GM12878 (cell line): ENCODE measurements around the gene EPB42. TPM values are rescaled to one million over a fixed set of nuclear protein-coding genes. Genes with fewer than 3 reads are reported as not detected.

Experiments used
- ATAC-seq: fragments of 200-7000 bp; cut with Tn5 transposase; 3 replicates; pipeline ENCODE4 v1.9.1; 2020; ENCODE audit warnings: mild to moderate bottlenecking, moderate library complexity
- BruUV-seq: library from RNA; stranded (reverse); fragments of 400-500 nt; replicated peaks from 2 replicates; lab custom pipeline; 2021; lab: Mats Ljungman, UMichigan
- CTCF ChIA-PET: fragments of 300-600 bp; sonication (Branson Sonifier 250); formaldehyde crosslinking; extraction: SDS; loops from one replicate; lab custom pipeline; 2021; ENCODE audit warnings: inconsistent platforms; lab: Yijun Ruan, JAX
- POLR2A ChIA-PET: fragments of 350-600 bp; formaldehyde crosslinking; extraction: SDS; loops from one replicate; lab custom pipeline; 2021; ENCODE audit warnings: inconsistent platforms; lab: Charles Lee
- RAD21 ChIA-PET: fragments of 300-600 bp; sonication (Branson Sonifier 250); formaldehyde crosslinking; loops from one replicate; lab custom pipeline; 2023; ENCODE audit warnings: antibody characterized with exemption; ENCODE audit not compliant: unreplicated experiment; lab: Charles Lee
- SMC1A ChIA-PET: fragments of 300-600 bp; sonication (Branson Sonifier 250); formaldehyde crosslinking; loops from one replicate; lab custom pipeline; 2023; ENCODE audit not compliant: unreplicated experiment, uncharacterized antibody; lab: Charles Lee
- DNase-seq: peaks from one replicate; pipeline ENCODE4 v3.0.0-alpha.2; 2011; ENCODE audit warnings: low read depth, low spot score
- FAIRE-seq: peaks from 3 replicates; lab custom pipeline; 2011; peaks lifted over from hg19 to GRCh38; lab: Jason Lieb, UNC
- H2AFZ ChIP-seq: 2 replicates; pipeline ENCODE4 v1.6.0; 2011; ENCODE audit warnings: low read depth, low read length, control low read depth; ENCODE audit not compliant: control insufficient read depth
- H3K27ac ChIP-seq: 2 replicates; pipeline ENCODE4 v1.5.1; 2011; ENCODE audit warnings: control low read depth; ENCODE audit not compliant: control insufficient read depth, insufficient read depth
- H3K27me3 ChIP-seq, 2 experiments: replicated peaks in 1 of 2; 2 replicates each; pipeline versions ENCODE4 v1.6.0 to v1.6.1; 2011; ENCODE audit warnings: low read length in 1 of 2; ENCODE audit not compliant: control insufficient read depth in 2 of 2, insufficient read depth in 2 of 2
- H3K36me3 ChIP-seq, 2 experiments: 2 replicates each; pipeline ENCODE4 v1.5.1; 2011; ENCODE audit warnings: low read length in 1 of 2; ENCODE audit not compliant: control insufficient read depth in 2 of 2, insufficient read depth in 2 of 2
- H3K4me1 ChIP-seq: 2 replicates; pipeline ENCODE4 v1.6.1; 2011; ENCODE audit warnings: mild to moderate bottlenecking, low read length, moderate library complexity, mixed read lengths; ENCODE audit not compliant: control insufficient read depth, insufficient read depth
- H3K4me2 ChIP-seq: 2 replicates; pipeline ENCODE4 v1.6.0; 2011; ENCODE audit warnings: control low read depth; ENCODE audit not compliant: control insufficient read depth, insufficient read depth
- H3K4me3 ChIP-seq: fragments of 200-600 bp; sonication (generic); 2 replicates; pipeline ENCODE4 v1.5.1; 2016
- H3K79me2 ChIP-seq: 2 replicates; pipeline ENCODE4 v1.6.0; 2011; ENCODE audit warnings: low read length; ENCODE audit not compliant: control insufficient read depth, insufficient read depth
- H3K9ac ChIP-seq: 2 replicates; pipeline ENCODE4 v1.8.0; 2011; ENCODE audit warnings: low read length, control low read depth, mixed read lengths; ENCODE audit not compliant: control insufficient read depth, insufficient read depth
- H3K9me3 ChIP-seq: replicated peaks from 3 replicates; pipeline ENCODE4 v1.5.1; 2011; ENCODE audit warnings: mild to moderate bottlenecking, low read length; ENCODE audit not compliant: control insufficient read depth, insufficient read depth
- H4K20me1 ChIP-seq: 2 replicates; pipeline ENCODE4 v1.6.0; 2011; ENCODE audit not compliant: control insufficient read depth, insufficient read depth
- BCL11A ChIP-seq: IDR thresholded peaks from 2 replicates; pipeline ENCODE4 v1.6.1; 2011; ENCODE audit warnings: low read depth, low read length
- BRCA1 ChIP-seq: IDR thresholded peaks from 2 replicates; pipeline ENCODE4 v1.6.1; 2011; ENCODE audit warnings: low read depth, low read length, improper control_type of control experiment
- HDAC6 ChIP-seq: fragments of 200-600 bp; sonication (generic); IDR thresholded peaks from one replicate; pipeline ENCODE4 v1.8.0; 2017; ENCODE audit warnings: antibody characterized with exemption; ENCODE audit not compliant: unreplicated experiment
- JUNB ChIP-seq: IDR thresholded peaks from 2 replicates; pipeline ENCODE4 v1.6.1; 2016; ENCODE audit warnings: antibody characterized with exemption, mild to moderate bottlenecking
- LARP7 ChIP-seq: fragments of 450-650 bp; IDR thresholded peaks from 2 replicates; pipeline ENCODE4 v1.6.1; 2017; ENCODE audit warnings: mild to moderate bottlenecking
- MTA2 ChIP-seq: fragments of 450-650 bp; IDR thresholded peaks from 2 replicates; pipeline ENCODE4 v1.6.1; 2016; ENCODE audit warnings: low read depth, mild to moderate bottlenecking, moderate library complexity
- NR2C1 ChIP-seq: fragments of 450-650 bp; IDR thresholded peaks from 2 replicates; pipeline ENCODE4 v1.6.1; 2017; ENCODE audit warnings: antibody characterized with exemption, mild to moderate bottlenecking, moderate library complexity
- POLR2AphosphoS5 ChIP-seq: IDR thresholded peaks from 2 replicates; pipeline ENCODE4 v1.6.1; 2011; ENCODE audit warnings: mild to moderate bottlenecking, low read length, inconsistent platforms
- RB1 ChIP-seq: fragments of 450-650 bp; formaldehyde crosslinking; IDR thresholded peaks from 2 replicates; pipeline ENCODE4 v1.6.1; 2017; ENCODE audit warnings: mild to moderate bottlenecking, borderline replicate concordance
- RFX5 ChIP-seq: IDR thresholded peaks from 2 replicates; pipeline ENCODE4 v1.6.1; 2011; ENCODE audit warnings: low read depth, low read length, improper control_type of control experiment
- SMAD5 ChIP-seq: IDR thresholded peaks from 2 replicates; pipeline ENCODE4 v1.6.1; 2016; ENCODE audit warnings: antibody characterized with exemption, low read depth
- TCF7 ChIP-seq: IDR thresholded peaks from 2 replicates; pipeline ENCODE4 v1.6.1; 2014; ENCODE audit warnings: antibody characterized with exemption, borderline replicate concordance
- YBX1 ChIP-seq: fragments of 450-650 bp; IDR thresholded peaks from 2 replicates; pipeline ENCODE4 v1.6.1; 2016; ENCODE audit warnings: antibody characterized with exemption
- ZNF24 ChIP-seq: fragments of 450-650 bp; IDR thresholded peaks from 2 replicates; pipeline ENCODE4 v1.6.1; 2017; ENCODE audit warnings: antibody characterized with exemption, mild to moderate bottlenecking
- WGBS: methylation state at CpG from one replicate; pipeline ENCODE4 v1.1.6; 2016; ENCODE audit warnings: low lambda C conversion rate; ENCODE audit not compliant: insufficient replicate concordance, insufficient coverage; ENCODE audit errors: missing lambda C conversion rate; 5-methylcytosine and 5-hydroxymethylcytosine counted together
- in situ Hi-C: fragments of 300-500 bp; cut with MboI; formaldehyde crosslinking; loops from 9 replicates; pipeline ENCODE4 v1.14.3; 2018; ENCODE audit warnings: mixed read lengths
- intact Hi-C: fragments of 100-400 bp; cut with micrococcal nuclease; formaldehyde crosslinking; loops from one replicate; pipeline ENCODE4 v1.14.2; 2022; ENCODE audit not compliant: unreplicated experiment
- polyA plus RNA-seq, 11 experiments: library from polyadenylated mRNA; depleted of rRNA in 4 of 11; unstranded in 6 of 11; stranded (reverse) in 5 of 11; fragments of >200 nt; fragmentation: Nextera tagmentation in 4 of 11; fragmentation: Illumina TruSeq in 1 of 11; extraction: Ambion mirVana in 4 of 11; extraction: Trizol in 1 of 11; gene quantifications; 1 replicate in 1 of 11; 2 replicates in 10 of 11; pipeline versions ENCODE4 v1.2.1 to v1.2.3, GENCODE V29; 2011 to 2016; ENCODE audit warnings: inconsistent platforms in 2 of 11, missing spikeins in 2 of 11, low read depth in 1 of 11
- total RNA-seq, 4 experiments: library from RNA; depleted of rRNA in 3 of 4; stranded (reverse); fragments of >200 nt in 3 of 4; fragmentation: Illumina TruSeq in 1 of 4; extraction: Trizol in 1 of 4; gene quantifications; 2 replicates each; pipeline versions ENCODE4 v1.2.1 to v1.2.3, GENCODE V29; 2013 to 2021
- TF ChIP-seq, protein P1 (sequence below): IDR thresholded peaks from 2 replicates; pipeline ENCODE4 v1.6.1; 2012; ENCODE audit warnings: low read depth, low read length, improper control_type of control experiment
- TF ChIP-seq, protein P2 (sequence below): fragments of 150-350 bp; IDR thresholded peaks from 2 replicates; pipeline ENCODE4 v1.6.1; 2014; ENCODE audit warnings: mild to moderate bottlenecking, low read depth, low read length
- TF ChIP-seq, protein P3 (sequence below): fragments of 450-650 bp; IDR thresholded peaks from 2 replicates; pipeline ENCODE4 v1.6.1; 2018; ENCODE audit warnings: borderline replicate concordance, mild to moderate bottlenecking; ENCODE audit not compliant: partially characterized antibody
- TF ChIP-seq, protein P4 (sequence below), 3 experiments: IDR thresholded peaks in 2 of 3; conservative IDR thresholded peaks in 1 of 3; 2 replicates each; pipeline ENCODE4 v1.5.1; 2011; ENCODE audit warnings: low read depth in 3 of 3, low read length in 3 of 3, mild to moderate bottlenecking in 3 of 3, control low read depth in 2 of 3, moderate library complexity in 2 of 3, inconsistent platforms in 1 of 3, mixed read lengths in 1 of 3; ENCODE audit not compliant: control insufficient read depth in 2 of 3, insufficient read depth in 1 of 3; ENCODE audit errors: extremely low read depth in 1 of 3

The EPB42 gene
- total and polyA plus RNA-seq, 10 of the 15 experiments (the other 5 are each of a cell fraction or from before 2014, with no cell fraction given) = not detected

DNA sequence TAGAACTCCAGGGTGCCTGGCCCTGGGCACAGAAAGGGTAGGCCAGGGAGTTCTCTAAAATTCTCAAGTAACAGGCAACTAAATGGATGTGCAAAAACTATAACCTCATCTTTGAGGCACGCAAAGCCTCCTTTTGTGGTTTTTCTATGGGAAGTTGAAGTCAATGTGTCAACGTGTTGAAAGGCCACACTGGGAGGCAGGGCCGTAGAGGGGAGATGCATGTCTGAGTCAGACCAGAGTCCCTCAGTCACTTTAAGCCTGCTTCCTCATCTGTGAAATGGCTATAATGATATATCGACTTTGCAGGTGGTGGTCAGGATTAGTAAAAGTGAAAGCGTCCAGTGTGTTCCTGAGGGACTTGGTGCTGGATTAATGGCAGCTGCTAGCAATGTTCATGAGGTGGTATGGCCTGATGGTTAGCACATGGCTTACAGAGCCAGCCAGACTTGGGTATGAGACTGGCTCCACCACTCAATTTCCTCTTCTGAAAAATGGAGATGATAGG, 28.9 kb upstream of the EPB42 start:
- no peaks in the 10 kb centered on the region for H3K27me3 ChIP-seq
- no peaks in the 10 kb centered on the region for H4K20me1 ChIP-seq
- peak overlapping the region; percentile 65 for H3K4me2 ChIP-seq
- ChIA-PET POLR2A (interaction anchor here (1.0 kb wide), 2 partner anchors 8 to 18 kb away, joined by 3 read pairs; no protein-coding TSS in a partner anchor), CTCF (interaction anchor here (1.4 to 8.9 kb wide), 2 partner anchors 23 to 36 kb away, joined by 8 to 86 read pairs; no protein-coding TSS in a partner anchor), RAD21 (interaction anchor here (0.9 to 7.9 kb wide), 5 partner anchors 11 to 35 kb away, joined by 3 to 76 read pairs (median 12); partner anchors contain the start of gene TGM5), SMC1A (interaction anchor here (1.2 to 2.7 kb wide), 4 partner anchors 8 to 36 kb away, joined by 3 to 12 read pairs (median 12); no protein-coding TSS in a partner anchor)
- 0% methylated on average over 5 of the region's 5 CpGs for WGBS
- H3K79me2 ChIP-seq = no peaks in the 10 kb centered on the region
- H3K4me1 ChIP-seq = peaks cover 54% of the 10 kb centered on the region
- no peaks in the 10 kb centered on the region for H3K36me3 ChIP-seq
- in situ Hi-C loops = no loop called here
- 0 out of 2 replicates have a peak overlapping the region, but pooled peaks have one; percentile 5 for H3K4me3 ChIP-seq
- peak overlapping the region; percentile 80 for H3K27ac ChIP-seq
- DNase-seq (peak; percentile 94), FAIRE-seq (peak; percentile 64), ATAC-seq (peak; percentile 72)
- peak overlapping the region; percentile 46; the same call in 1 of the 2 replicates for H2AFZ ChIP-seq
- intact Hi-C loops = loop anchor here (1.0 kb wide), 1 partner anchor 10 kb away; no protein-coding TSS in a partner anchor
- BruUV-seq = no TSS peak
- H3K9ac ChIP-seq = peak overlapping the region; percentile 53
- no peaks in the 10 kb centered on the region for H3K9me3 ChIP-seq
- TF ChIP-seq TCF7 (no peak), BCL11A (peak; percentile 95), POLR2AphosphoS5 (peak; percentile 33; the same call in 1 of the 2 replicates), JUNB (peak; percentile 96), HDAC6 (no peak), RB1 (no peak), BRCA1 (no peak), LARP7 (no peak), MTA2 (peak; percentile 96), ZNF24 (peak; percentile 97), NR2C1 (no peak), YBX1 (no peak), SMAD5 (no peak), RFX5 (no peak)
- TF ChIP-seq, protein P1, sequence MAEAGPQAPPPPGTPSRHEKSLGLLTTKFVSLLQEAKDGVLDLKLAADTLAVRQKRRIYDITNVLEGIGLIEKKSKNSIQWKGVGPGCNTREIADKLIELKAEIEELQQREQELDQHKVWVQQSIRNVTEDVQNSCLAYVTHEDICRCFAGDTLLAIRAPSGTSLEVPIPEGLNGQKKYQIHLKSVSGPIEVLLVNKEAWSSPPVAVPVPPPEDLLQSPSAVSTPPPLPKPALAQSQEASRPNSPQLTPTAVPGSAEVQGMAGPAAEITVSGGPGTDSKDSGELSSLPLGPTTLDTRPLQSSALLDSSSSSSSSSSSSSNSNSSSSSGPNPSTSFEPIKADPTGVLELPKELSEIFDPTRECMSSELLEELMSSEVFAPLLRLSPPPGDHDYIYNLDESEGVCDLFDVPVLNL = no peak
- TF ChIP-seq, protein P2, sequence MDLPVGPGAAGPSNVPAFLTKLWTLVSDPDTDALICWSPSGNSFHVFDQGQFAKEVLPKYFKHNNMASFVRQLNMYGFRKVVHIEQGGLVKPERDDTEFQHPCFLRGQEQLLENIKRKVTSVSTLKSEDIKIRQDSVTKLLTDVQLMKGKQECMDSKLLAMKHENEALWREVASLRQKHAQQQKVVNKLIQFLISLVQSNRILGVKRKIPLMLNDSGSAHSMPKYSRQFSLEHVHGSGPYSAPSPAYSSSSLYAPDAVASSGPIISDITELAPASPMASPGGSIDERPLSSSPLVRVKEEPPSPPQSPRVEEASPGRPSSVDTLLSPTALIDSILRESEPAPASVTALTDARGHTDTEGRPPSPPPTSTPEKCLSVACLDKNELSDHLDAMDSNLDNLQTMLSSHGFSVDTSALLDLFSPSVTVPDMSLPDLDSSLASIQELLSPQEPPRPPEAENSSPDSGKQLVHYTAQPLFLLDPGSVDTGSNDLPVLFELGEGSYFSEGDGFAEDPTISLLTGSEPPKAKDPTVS = no peak
- TF ChIP-seq, protein P3, sequence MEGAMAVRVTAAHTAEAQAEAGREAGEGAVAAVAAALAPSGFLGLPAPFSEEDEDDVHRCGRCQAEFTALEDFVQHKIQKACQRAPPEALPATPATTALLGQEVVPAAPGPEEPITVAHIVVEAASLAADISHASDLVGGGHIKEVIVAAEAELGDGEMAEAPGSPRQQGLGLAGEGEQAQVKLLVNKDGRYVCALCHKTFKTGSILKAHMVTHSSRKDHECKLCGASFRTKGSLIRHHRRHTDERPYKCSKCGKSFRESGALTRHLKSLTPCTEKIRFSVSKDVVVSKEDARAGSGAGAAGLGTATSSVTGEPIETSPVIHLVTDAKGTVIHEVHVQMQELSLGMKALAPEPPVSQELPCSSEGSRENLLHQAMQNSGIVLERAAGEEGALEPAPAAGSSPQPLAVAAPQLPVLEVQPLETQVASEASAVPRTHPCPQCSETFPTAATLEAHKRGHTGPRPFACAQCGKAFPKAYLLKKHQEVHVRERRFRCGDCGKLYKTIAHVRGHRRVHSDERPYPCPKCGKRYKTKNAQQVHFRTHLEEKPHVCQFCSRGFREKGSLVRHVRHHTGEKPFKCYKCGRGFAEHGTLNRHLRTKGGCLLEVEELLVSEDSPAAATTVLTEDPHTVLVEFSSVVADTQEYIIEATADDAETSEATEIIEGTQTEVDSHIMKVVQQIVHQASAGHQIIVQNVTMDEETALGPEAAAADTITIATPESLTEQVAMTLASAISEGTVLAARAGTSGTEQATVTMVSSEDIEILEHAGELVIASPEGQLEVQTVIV = no peak
- TF ChIP-seq, protein P4, sequence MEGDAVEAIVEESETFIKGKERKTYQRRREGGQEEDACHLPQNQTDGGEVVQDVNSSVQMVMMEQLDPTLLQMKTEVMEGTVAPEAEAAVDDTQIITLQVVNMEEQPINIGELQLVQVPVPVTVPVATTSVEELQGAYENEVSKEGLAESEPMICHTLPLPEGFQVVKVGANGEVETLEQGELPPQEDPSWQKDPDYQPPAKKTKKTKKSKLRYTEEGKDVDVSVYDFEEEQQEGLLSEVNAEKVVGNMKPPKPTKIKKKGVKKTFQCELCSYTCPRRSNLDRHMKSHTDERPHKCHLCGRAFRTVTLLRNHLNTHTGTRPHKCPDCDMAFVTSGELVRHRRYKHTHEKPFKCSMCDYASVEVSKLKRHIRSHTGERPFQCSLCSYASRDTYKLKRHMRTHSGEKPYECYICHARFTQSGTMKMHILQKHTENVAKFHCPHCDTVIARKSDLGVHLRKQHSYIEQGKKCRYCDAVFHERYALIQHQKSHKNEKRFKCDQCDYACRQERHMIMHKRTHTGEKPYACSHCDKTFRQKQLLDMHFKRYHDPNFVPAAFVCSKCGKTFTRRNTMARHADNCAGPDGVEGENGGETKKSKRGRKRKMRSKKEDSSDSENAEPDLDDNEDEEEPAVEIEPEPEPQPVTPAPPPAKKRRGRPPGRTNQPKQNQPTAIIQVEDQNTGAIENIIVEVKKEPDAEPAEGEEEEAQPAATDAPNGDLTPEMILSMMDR (IDR thresholded peaks at IDR 0.05 in 2 of 3, conservative IDR thresholded peaks at IDR 0.05 in 1 of 3; ENCODE audit: control insufficient read depth in 2 of 3, extremely low read depth in 1 of 3, insufficient read depth in 1 of 3, low read depth in 3 of 3, low read length in 3 of 3) = no peak
